ENCODE results near the gene RNLS.

RNLS gene

GRCh38 chr10:88423732-88424131 is 159.4 kb downstream of the RNLS start:
- no peak for DNase-seq

GRCh38 chr10:88421590-88421989 is 161.5 kb downstream of the RNLS start:
- no peak for DNase-seq

- no peak for DNase-seq
Observed at GRCh38 chr10:88418871-88419270, 164.2 kb downstream of the RNLS start.

- no peak for DNase-seq
Observed at GRCh38 chr10:88417387-88418030, 165.6 kb downstream of the RNLS start.

GRCh38 chr10:88416801-88417200 is 166.3 kb downstream of the RNLS start:
- no peak for DNase-seq

GRCh38 chr10:88415533-88416130 is 167.5 kb downstream of the RNLS start:
- no peak for DNase-seq

- no peak for DNase-seq
Observed at GRCh38 chr10:88413412-88413811, 169.7 kb downstream of the RNLS start.

GRCh38 chr10:88411772-88412349 is 171.3 kb downstream of the RNLS start:
- no peak for DNase-seq

GRCh38 chr10:88409824-88410223 is 173.3 kb downstream of the RNLS start:
- DNase-seq: no peak

- DNase-seq: no peak
Observed at GRCh38 chr10:88409236-88409635, 173.9 kb downstream of the RNLS start.

GRCh38 chr10:88408096-88408495 is 175.0 kb downstream of the RNLS start:
- no peak for DNase-seq

GRCh38 chr10:88404133-88404532 is 179.0 kb downstream of the RNLS start:
- no peak for DNase-seq

- DNase-seq: no peak
Observed at GRCh38 chr10:88401671-88402347, 181.3 kb downstream of the RNLS start.

- no peak for DNase-seq
Observed at GRCh38 chr10:88399240-88399639, 183.9 kb downstream of the RNLS start.

GRCh38 chr10:88395677-88396076 is 187.4 kb downstream of the RNLS start:
- no peak for DNase-seq

GRCh38 chr10:88392222-88392621 is 190.9 kb downstream of the RNLS start:
- DNase-seq: no peak

- no peak for DNase-seq
Observed at GRCh38 chr10:88390041-88390440, 193.1 kb downstream of the RNLS start.

- DNase-seq: no peak
Observed at GRCh38 chr10:88389456-88389855, 193.7 kb downstream of the RNLS start.

- no peak for DNase-seq
Observed at GRCh38 chr10:88388324-88388723, 194.8 kb downstream of the RNLS start.

- no peak for DNase-seq
Observed at GRCh38 chr10:88386821-88387773, 196.0 kb downstream of the RNLS start.

GRCh38 chr10:88386204-88386788 is 196.8 kb downstream of the RNLS start:
- DNase-seq: no peak

GRCh38 chr10:88385601-88386203 is 197.4 kb downstream of the RNLS start:
- peak; percentile 47 for DNase-seq
